WI38 (cell line): ENCODE measurements around the gene CLIC3.

Experiments used
- H3K4me3 ChIP-seq: 2 replicates; pipeline ENCODE4 v1.5.1; 2011; ENCODE audit warnings: low read depth, mild to moderate bottlenecking, control low read depth, low read length
- TF ChIP-seq, protein P1 (sequence below): IDR thresholded peaks from 2 replicates; pipeline ENCODE4 v1.5.1; 2012; ENCODE audit warnings: low read depth, mild to moderate bottlenecking, control low read depth, low read length

The CLIC3 gene

GRCh38 chr9:136957461-136957860 lies 38.9 kb downstream of the CLIC3 start:
- TF ChIP-seq, protein P1, sequence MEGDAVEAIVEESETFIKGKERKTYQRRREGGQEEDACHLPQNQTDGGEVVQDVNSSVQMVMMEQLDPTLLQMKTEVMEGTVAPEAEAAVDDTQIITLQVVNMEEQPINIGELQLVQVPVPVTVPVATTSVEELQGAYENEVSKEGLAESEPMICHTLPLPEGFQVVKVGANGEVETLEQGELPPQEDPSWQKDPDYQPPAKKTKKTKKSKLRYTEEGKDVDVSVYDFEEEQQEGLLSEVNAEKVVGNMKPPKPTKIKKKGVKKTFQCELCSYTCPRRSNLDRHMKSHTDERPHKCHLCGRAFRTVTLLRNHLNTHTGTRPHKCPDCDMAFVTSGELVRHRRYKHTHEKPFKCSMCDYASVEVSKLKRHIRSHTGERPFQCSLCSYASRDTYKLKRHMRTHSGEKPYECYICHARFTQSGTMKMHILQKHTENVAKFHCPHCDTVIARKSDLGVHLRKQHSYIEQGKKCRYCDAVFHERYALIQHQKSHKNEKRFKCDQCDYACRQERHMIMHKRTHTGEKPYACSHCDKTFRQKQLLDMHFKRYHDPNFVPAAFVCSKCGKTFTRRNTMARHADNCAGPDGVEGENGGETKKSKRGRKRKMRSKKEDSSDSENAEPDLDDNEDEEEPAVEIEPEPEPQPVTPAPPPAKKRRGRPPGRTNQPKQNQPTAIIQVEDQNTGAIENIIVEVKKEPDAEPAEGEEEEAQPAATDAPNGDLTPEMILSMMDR = no peak

GRCh38 chr9:136956604-136957003 lies 39.8 kb downstream of the CLIC3 start:
- TF ChIP-seq, protein P1 = no peak
- H3K4me3 ChIP-seq = no peak overlapping the region

More at GRCh38 chr9:136957461-136957860, 38.9 kb downstream of the CLIC3 start:
- H3K4me3 ChIP-seq = no peak overlapping the region

GRCh38 chr9:136955943-136956335 lies 40.4 kb downstream of the CLIC3 start:
- no peak overlapping the region for H3K4me3 ChIP-seq
- TF ChIP-seq, protein P1 = no peak

GRCh38 chr9:136955202-136955942 lies 41.0 kb downstream of the CLIC3 start:
- H3K4me3 ChIP-seq = no peak overlapping the region
- TF ChIP-seq, protein P1 = no peak

DNA sequence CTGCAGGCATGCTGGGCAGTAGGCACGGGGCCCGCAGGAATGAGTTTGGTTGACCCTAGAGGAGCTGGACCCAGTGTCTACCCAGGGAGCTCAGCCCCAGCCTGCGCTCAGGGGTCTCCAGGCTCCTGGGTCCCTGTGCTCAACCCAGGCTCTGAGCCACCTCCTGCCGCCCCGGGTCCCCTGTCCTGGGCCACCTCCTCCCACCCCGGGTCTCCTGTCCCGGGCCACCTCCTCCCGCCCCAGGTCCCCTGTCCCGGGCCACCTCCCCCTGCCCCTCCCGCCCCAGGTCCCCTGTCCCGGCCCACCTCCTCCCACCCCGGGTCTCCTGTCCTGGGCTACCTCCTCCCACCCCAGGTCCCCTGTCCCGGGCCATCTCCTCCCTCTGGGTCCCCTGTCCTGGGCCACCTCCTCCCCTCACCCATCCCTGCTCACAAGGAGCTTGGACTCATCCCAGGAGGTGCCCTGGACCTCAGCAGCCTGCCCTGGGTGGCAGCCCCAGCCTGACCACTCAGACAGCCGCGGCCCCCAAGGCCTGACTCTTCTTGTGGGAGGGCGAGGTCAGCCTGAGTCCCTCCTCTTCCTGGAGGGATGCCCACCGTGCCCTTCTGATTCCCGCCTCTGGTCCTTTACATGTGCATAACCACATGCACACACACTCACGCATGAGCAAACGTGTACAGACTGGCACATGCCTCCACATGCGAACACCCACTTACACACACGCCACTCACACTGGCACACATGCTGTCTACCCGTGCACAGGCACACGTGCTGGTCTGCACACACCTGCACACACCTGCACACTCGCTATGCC lies 41.9 kb downstream of the CLIC3 start:
- TF ChIP-seq, protein P1 = no peak
- H3K4me3 ChIP-seq = no peak overlapping the region

DNA sequence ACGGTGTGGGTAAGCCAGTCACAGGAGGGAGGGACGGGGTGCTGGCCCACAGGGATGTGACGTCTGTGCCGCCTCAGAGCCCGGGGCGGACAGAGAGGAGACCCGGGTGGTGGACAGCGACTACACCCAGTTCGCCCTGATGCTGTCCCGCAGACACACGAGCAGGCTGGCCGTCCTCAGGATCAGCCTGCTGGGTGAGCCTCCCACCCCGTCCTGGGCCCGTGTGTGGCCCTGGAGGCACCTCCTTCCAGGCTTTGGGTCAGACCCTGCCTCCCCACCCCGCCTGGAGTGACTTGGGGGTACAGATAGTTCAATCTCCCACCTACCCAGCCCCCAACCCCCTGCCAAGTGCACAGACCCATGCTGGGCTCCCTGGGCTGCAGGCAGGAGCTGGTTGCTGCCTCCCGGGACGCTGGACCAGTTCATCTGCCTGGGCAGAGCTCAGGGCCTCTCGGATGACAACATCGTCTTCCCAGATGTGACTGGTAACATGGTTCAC lies 42.5 kb downstream of the CLIC3 start:
- TF ChIP-seq, protein P1 = no peak
- H3K4me3 ChIP-seq = no peak overlapping the region
